B cell (primary cell): ENCODE measurements around the gene ACO1. TPM values are rescaled to one million over a fixed set of nuclear protein-coding genes. Genes with fewer than 3 reads are reported as not detected.

Source experiments
- ATAC-seq: fragments of 200-7000 bp; cut with Tn5 transposase; one replicate; pipeline ENCODE4 v1.10.0; 2021; ENCODE audit warnings: low read depth, mild to moderate bottlenecking, moderate number of reproducible peaks, moderate library complexity
- CTCF ChIA-PET: fragments of 350-600 bp; sonication (Branson Sonifier 250); formaldehyde crosslinking; loops from one replicate; lab custom pipeline; 2021; ENCODE audit warnings: antibody characterized with exemption, inconsistent platforms; lab: Charles Lee
- POLR2A ChIA-PET: fragments of 350-600 bp; sonication (Branson Sonifier 250); formaldehyde crosslinking; loops from one replicate; lab custom pipeline; 2021; ENCODE audit warnings: antibody characterized with exemption; lab: Charles Lee
- DNase-seq: peaks from one replicate; pipeline ENCODE4 v3.0.0; 2013
- H2AFZ ChIP-seq: 2 replicates; pipeline ENCODE4 v1.6.1; 2012; ENCODE audit warnings: mild to moderate bottlenecking, low read depth, low read length; ENCODE audit not compliant: insufficient read depth, poor library complexity, severe bottlenecking
- H3K27ac ChIP-seq, 2 donors: 1 replicate in 1 of 2; 2 replicates in 1 of 2; pipeline ENCODE4 v1.5.1; 2012 to 2013; ENCODE audit warnings: low read length in 2 of 2, mild to moderate bottlenecking in 2 of 2, moderate library complexity in 1 of 2
- H3K27me3 ChIP-seq, 4 experiments: fragments of 200-600 bp in 1 of 4; sonication (generic) in 1 of 4; replicated peaks in 1 of 4; 1 replicate in 2 of 4; 2 replicates in 2 of 4; pipeline versions ENCODE4 v1.6.1 to v1.7.0; 2013 to 2016; ENCODE audit warnings: low read length in 3 of 4, mild to moderate bottlenecking in 2 of 4, mixed read lengths in 1 of 4, moderate library complexity in 1 of 4; ENCODE audit not compliant: insufficient read depth in 4 of 4, control insufficient read depth in 3 of 4; ENCODE audit errors: control extremely low read depth in 1 of 4
- H3K36me3 ChIP-seq, 2 experiments: replicated peaks in 1 of 2; 1 replicate in 1 of 2; 2 replicates in 1 of 2; pipeline versions ENCODE4 v1.6.1 to v1.7.1; 2013; ENCODE audit warnings: low read length in 1 of 2; ENCODE audit not compliant: insufficient read depth in 2 of 2, control insufficient read depth in 1 of 2; ENCODE audit errors: control extremely low read depth in 1 of 2, extremely low read depth in 1 of 2
- H3K4me1 ChIP-seq, 2 donors: fragments of 200-600 bp in 1 of 2; sonication (generic) in 1 of 2; 1 replicate in 1 of 2; 2 replicates in 1 of 2; pipeline versions ENCODE4 v1.5.1 to v1.6.1; 2013 to 2017; ENCODE audit warnings: low read length in 2 of 2; ENCODE audit not compliant: control insufficient read depth in 2 of 2, insufficient read depth in 2 of 2
- H3K4me2 ChIP-seq: replicated peaks from 2 replicates; pipeline ENCODE3; 2012; ENCODE audit warnings: mild to moderate bottlenecking, low read depth, low read length; ENCODE audit not compliant: poor library complexity, severe bottlenecking
- H3K4me3 ChIP-seq, 5 experiments: fragments of 200-600 bp in 1 of 5; sonication (generic) in 1 of 5; 1 replicate in 3 of 5; 2 replicates in 2 of 5; pipeline versions ENCODE4 v1.5.1 to v1.7.0; 2011 to 2016; ENCODE audit warnings: low read length in 4 of 5, mild to moderate bottlenecking in 4 of 5, low read depth in 2 of 5, control low read depth in 1 of 5, moderate library complexity in 1 of 5; ENCODE audit not compliant: insufficient read depth in 1 of 5; ENCODE audit errors: control extremely low read depth in 1 of 5, extremely low read depth in 1 of 5
- H3K79me2 ChIP-seq: fragments of 200-600 bp; sonication (generic); one replicate; pipeline ENCODE4 v1.6.0; 2016; ENCODE audit warnings: low read length; ENCODE audit not compliant: control insufficient read depth, insufficient read depth
- H3K9ac ChIP-seq: fragments of 200-600 bp; sonication (generic); 2 replicates; pipeline ENCODE4 v1.6.1; 2017; ENCODE audit warnings: mild to moderate bottlenecking, low read length, moderate library complexity
- H3K9me3 ChIP-seq, 3 donors: one replicate each; pipeline versions ENCODE4 v1.6.1 to v1.7.1; 2013; ENCODE audit warnings: low read length in 2 of 3; ENCODE audit not compliant: control insufficient read depth in 2 of 3, insufficient read depth in 1 of 3; ENCODE audit errors: control extremely low read depth in 1 of 3
- H4K20me1 ChIP-seq: 2 replicates; pipeline ENCODE4 v1.6.0; 2012; ENCODE audit warnings: mild to moderate bottlenecking, low read length; ENCODE audit not compliant: insufficient read depth, control insufficient read depth, poor library complexity, severe bottlenecking
- H3K27ac Mint-ChIP-seq: one replicate; pipeline ENCODE4 v1.8.0; 2021; ENCODE audit warnings: mixed read lengths
- H3K27me3 Mint-ChIP-seq: one replicate; pipeline ENCODE4 v1.8.0; 2021; ENCODE audit warnings: mixed read lengths
- H3K4me1 Mint-ChIP-seq: one replicate; pipeline ENCODE4 v1.8.0; 2021; ENCODE audit warnings: mixed read lengths
- H3K4me3 Mint-ChIP-seq: one replicate; pipeline ENCODE4 v1.8.0; 2021; ENCODE audit warnings: mixed read lengths
- H3K9me3 Mint-ChIP-seq: one replicate; pipeline ENCODE4 v1.8.0; 2022; ENCODE audit warnings: mixed read lengths; ENCODE audit not compliant: insufficient read depth
- CTCF ChIP-seq: fragments of 200-600 bp; IDR thresholded peaks from one replicate; pipeline ENCODE4 v1.8.0; 2022; ENCODE audit warnings: antibody characterized with exemption, mild to moderate bottlenecking
- EZH2 ChIP-seq: IDR thresholded peaks from 2 replicates; pipeline ENCODE4 v1.6.1; 2012; ENCODE audit warnings: borderline replicate concordance, low read depth, mild to moderate bottlenecking, moderate library complexity, low read length; ENCODE audit not compliant: insufficient read depth, poor library complexity, severe bottlenecking
- WGBS: methylation state at CpG from one replicate; pipeline ENCODE4 v1.1.5; 2013; ENCODE audit warnings: missing lambda C conversion rate; ENCODE audit not compliant: insufficient coverage; 5-methylcytosine and 5-hydroxymethylcytosine counted together
- intact Hi-C: fragments of 100-400 bp; cut with micrococcal nuclease; formaldehyde crosslinking; loops from one replicate; pipeline ENCODE4 v1.10.0; 2022
- polyA plus RNA-seq: library from polyadenylated mRNA; depleted of rRNA; stranded (reverse); fragments of >200 nt; gene quantifications from 2 replicates; pipeline ENCODE4 v1.2.3, GENCODE V29; 2012
- total RNA-seq, 2 donors: library from RNA; stranded (reverse); fragments of 120-200 nt in 1 of 2; gene quantifications; 1 replicate in 1 of 2; 2 replicates in 1 of 2; pipeline versions ENCODE4 v1.2.3 to v1.2.4, GENCODE V29; 2013 to 2022

Gene ACO1
- total and polyA plus RNA-seq, 2 donors (not counting 1 experiment from before 2014, with no cell fraction given): 1.6 to 9.1 TPM

- Mint-ChIP-seq H3K9me3 (no peaks in the 10 kb centered on the region), H3K4me1 (no peaks in the 10 kb centered on the region), H3K4me3 (no peak overlapping the region), H3K27me3 (no peaks in the 10 kb centered on the region), H3K27ac (no peak overlapping the region)
- no peaks in the 10 kb centered on the region for H3K4me1 ChIP-seq
- H3K79me2 ChIP-seq: no peaks in the 10 kb centered on the region
- H4K20me1 ChIP-seq: no peaks in the 10 kb centered on the region
- no peak overlapping the region for H3K4me2 ChIP-seq
- intact Hi-C loops: no loop called here
- CTCF ChIA-PET: no interaction called here
- no peak overlapping the region for H3K27ac ChIP-seq
- H3K9ac ChIP-seq: no peak overlapping the region
- peaks cover 0 to 18% of the 10 kb centered on the region in 2 experiments for H3K36me3 ChIP-seq
- ATAC-seq: no peak
- no peak overlapping the region for H2AFZ ChIP-seq
- H3K4me3 ChIP-seq: no peak overlapping the region
- no peaks in the 10 kb centered on the region for H3K9me3 ChIP-seq
- TF ChIP-seq EZH2 (no peak), CTCF (no peak)
- 100% methylated on average over 6 of the region's 8 CpGs for WGBS
- H3K27me3 ChIP-seq: no peaks in the 10 kb centered on the region
- POLR2A ChIA-PET: no interaction called here
- no peak for DNase-seq
Observed at GRCh38 chr9:32404856-32405255, 20.4 kb downstream of the ACO1 start.

- no peaks in the 10 kb centered on the region for H3K9me3 ChIP-seq
- no peak overlapping the region for H3K27ac Mint-ChIP-seq
- no peak for DNase-seq
- H3K79me2 ChIP-seq: no peaks in the 10 kb centered on the region
- intact Hi-C loops: no loop called here
- no peak overlapping the region for H3K4me3 Mint-ChIP-seq
- ChIA-PET POLR2A (no interaction called here), CTCF (no interaction called here)
- no peak for ATAC-seq
- H3K27me3 ChIP-seq: no peaks in the 10 kb centered on the region
- H3K4me1 ChIP-seq: no peaks in the 10 kb centered on the region
- no peaks in the 10 kb centered on the region for H3K9me3 Mint-ChIP-seq
- H3K36me3 ChIP-seq: peaks cover 0 to 18% of the 10 kb centered on the region in 2 experiments
- H3K4me1 Mint-ChIP-seq: no peaks in the 10 kb centered on the region
- H4K20me1 ChIP-seq: no peaks in the 10 kb centered on the region
- H2AFZ ChIP-seq: no peak overlapping the region
- H3K4me3 ChIP-seq: no peak overlapping the region
- whole genome bisulfite sequencing: no CpG with 5 or more reads among the region's 2 CpGs
- H3K27ac ChIP-seq: no peak overlapping the region
- no peak overlapping the region for H3K9ac ChIP-seq
- TF ChIP-seq EZH2 (no peak), CTCF (no peak)
- no peak overlapping the region for H3K4me2 ChIP-seq
- no peaks in the 10 kb centered on the region for H3K27me3 Mint-ChIP-seq
Observed at GRCh38 chr9:32405506-32405905, 21.1 kb downstream of the ACO1 start.
